Nucleus accumbens (tissue), 56 donors: ENCODE results near the gene TRABD.
A peak's percentile ranks its signal among the peaks of the same experiment; 100 is the strongest.
"Not testable (repeated sequence)": the region's sequence is repeated elsewhere in the genome, so short reads cannot be mapped to it uniquely, and the experiment has no call there.

Experiments used
- DNase-seq, 56 donors: peaks; one replicate each; lab custom pipeline; 2025; lab: John Stamatoyannopoulos, UW

Gene TRABD

DNA sequence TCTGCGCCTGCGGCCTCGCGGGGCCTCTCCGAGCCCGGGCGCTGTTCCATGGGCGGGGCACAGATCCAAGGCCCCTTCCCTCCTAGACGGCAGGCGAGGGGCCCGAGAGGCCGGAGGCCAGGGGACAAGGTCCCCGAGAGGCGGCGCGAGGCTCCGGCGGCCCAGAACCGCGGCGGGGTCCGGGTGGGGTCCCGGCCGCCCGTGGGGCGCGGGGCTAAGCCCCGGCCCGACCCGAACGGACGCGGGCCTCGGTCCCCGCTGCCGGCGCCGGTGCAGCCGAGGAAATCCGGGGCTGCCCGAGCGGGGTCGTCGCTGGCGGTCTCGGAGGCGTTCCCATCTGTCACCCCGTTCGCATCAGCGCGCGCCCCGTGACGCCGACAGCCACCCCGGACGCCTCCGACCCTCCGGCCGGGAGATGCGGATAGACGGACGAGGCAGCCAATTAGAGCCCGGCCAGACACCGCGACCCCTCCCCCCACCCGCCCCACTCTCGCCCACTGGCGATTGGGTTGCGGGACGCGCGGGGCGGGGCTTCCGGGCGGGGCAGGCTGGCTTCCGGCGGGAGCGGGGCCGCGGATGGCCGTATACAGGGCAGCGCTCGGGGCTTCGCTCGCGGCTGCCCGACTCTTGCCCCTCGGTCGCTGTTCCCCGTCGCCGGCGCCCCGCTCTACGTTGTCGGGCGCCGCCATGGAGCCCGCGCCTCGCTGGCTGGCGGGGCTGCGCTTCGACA lies 14.9 kb downstream of the TRABD start, which contains the start of gene SELENOO:
SELENOO (plus strand) TSS at position 551 of the 730 bp plus-strand sequence; CDS start at position 577, 26 bp downstream.
- peak in 55 of 56 donors; percentile 67 to 97 (median 92) for DNase-seq

- DNase-seq: peak in 2 of 56 donors; percentile 51 to 65
Observed at GRCh38 chr22:50201191-50202129, 15.7 kb downstream of the TRABD start.

GRCh38 chr22:50202130-50202666 lies 16.5 kb downstream of the TRABD start:
- DNase-seq: no peak

- no peak for DNase-seq
Observed at GRCh38 chr22:50203288-50203687, 17.6 kb downstream of the TRABD start.

- DNase-seq: no peak
Observed at GRCh38 chr22:50204571-50204970, 18.9 kb downstream of the TRABD start.

DNA sequence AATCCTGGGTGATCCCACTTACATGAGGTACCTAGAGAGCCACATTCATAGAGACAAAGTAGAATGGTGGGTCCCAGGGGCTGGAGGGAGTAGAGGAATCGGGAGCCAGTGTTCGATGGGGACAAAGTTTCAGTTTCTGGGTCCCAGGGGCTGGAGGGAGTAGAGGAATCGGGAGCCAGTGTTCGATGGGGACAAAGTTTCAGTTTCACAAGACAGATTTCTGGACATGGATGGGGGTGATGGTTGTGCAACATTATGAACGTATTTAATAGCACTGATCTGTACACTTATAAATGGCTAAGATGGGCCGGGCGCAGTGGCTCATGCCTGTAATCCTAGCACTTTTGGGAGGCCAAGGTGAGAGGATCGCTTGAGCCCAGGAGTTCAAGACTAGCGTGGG lies 19.3 kb downstream of the TRABD start:
- DNase-seq: not testable (repeated sequence)

GRCh38 chr22:50205781-50206569 lies 20.3 kb downstream of the TRABD start:
- DNase-seq: no peak

GRCh38 chr22:50206599-50206998 lies 20.9 kb downstream of the TRABD start:
- peak in 4 of 56 donors; percentile 35 to 46 (median 41) for DNase-seq

DNA sequence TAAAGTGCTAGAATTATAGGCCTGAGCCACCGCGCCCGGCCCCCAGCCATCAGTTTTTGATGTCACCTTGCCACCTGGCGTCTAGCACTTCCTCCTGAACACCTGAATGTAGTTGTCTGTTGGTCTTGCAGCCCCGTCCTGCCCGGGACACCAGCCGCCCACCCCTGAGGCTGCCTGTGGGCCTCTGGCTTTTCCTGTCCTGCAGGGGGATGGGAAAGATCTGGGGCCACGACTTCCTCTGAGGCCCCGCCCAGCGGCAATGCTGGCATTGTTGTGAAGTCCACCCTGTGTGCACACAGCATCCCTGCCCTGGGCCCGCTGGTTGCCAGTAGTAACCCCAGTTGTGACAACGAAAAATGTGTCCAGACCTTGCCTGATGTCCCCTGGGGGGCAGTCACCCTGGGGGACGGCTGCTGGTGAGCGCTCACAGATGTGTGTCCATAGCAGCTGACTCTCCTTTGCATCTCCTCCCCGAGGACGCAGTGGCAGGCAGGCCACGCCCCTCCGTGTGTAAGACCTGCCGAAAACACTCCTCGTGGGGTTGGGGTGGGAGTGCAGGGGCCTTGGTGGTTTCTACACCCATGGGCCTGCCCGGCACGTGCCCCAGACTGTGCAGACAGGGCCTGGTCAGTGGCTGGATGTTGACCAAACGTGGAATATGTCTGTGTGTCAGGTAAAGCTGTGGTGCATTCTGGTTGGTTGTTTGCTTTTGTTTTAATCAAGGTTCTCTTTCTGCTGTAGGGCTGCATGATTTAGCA lies 21.8 kb downstream of the TRABD start:
- no peak for DNase-seq

DNA sequence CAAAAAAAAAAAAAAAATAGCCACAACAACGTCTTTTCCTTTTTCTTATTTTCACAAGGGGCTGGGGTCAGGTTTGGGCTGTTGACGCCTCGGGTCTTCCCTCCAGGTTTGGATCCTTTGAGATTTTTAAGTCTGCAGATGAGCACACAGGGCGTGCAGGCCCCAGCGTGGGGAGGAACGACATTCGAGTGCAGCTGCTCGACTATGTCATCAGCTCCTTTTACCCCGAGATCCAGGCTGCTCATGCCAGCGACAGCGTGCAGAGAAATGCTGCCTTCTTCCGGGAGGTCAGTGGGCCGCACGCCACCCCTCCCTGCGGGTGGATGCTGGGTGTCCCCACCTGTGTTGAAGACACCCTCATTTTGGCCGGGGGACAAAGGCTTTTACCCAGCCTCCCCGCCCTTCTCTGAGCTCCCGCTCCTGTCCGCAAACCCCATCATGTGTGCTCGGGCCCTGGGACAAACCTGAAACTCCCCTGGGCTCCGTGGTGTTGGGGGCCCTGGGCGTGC lies 22.8 kb downstream of the TRABD start:
- DNase-seq: no peak

- no peak for DNase-seq
Observed at GRCh38 chr22:50208939-50209892, 23.5 kb downstream of the TRABD start.

DNA sequence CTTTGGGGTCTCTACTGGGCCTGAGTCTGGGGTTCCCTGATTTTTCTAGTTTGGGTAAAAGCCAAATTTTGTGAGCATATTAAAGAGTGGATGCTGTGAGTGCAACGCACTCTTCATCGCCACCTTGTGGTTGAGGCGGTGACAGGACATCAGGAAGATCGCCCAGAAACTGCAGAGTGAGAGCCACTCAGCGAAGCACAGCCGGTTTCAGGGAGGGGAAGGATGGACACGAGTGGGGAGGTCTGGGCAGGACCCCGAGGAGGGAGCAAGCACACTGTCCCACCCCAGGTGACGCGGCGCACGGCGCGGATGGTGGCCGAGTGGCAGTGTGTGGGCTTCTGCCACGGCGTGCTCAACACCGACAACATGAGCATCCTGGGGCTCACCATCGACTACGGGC lies 24.2 kb downstream of the TRABD start:
- peak in 23 of 56 donors; percentile 6 to 70 (median 35) for DNase-seq

- DNase-seq: no peak
Observed at GRCh38 chr22:50210378-50211139, 24.8 kb downstream of the TRABD start.

GRCh38 chr22:50211147-50211546 lies 25.4 kb downstream of the TRABD start:
- no peak for DNase-seq

- no peak for DNase-seq
Observed at GRCh38 chr22:50213263-50213662, 27.6 kb downstream of the TRABD start.

DNA sequence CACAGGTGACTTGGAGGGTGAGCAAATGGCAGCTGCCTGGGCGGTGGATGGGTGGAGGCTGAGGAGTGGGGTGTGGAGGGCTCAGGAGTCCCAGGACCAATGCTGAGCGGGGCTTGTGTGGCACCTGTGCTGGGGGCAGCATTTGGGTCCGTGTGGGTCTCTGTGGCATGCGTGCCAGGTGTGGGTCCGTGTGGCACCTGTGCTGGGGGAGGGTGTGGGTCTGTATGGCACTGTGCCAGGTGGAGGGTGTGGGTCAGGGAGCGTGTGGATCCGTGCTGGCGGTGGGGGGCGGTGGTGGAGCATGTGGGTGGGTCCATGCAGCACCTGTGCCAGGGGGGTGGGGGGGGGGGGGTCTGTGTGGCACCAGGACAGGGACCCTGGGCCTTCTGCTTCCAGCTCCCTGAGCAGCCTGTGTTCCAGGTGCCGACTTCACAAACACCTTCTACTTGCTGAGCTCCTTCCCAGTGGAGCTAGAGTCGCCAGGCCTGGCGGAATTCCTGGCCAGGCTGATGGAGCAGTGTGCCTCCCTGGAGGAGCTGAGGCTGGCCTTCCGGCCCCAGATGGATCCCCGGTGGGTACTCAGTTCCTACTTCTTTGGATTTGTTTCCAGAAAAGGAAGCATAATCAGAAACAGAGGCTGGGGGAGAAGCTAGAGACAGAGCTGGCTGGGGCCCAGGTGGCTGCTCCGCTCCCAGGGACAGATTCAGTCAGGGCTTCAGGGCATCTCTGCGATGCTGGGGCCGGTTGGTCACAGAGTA lies 29.8 kb downstream of the TRABD start:
- DNase-seq: peak in 1 of 56 donors; percentile 36
